Testis (tissue), 3 donors: Measurements from ENCODE around the gene ASCL1. TPM values are rescaled to one million over a fixed set of nuclear protein-coding genes. Genes with fewer than 3 reads are reported as not detected.

Source experiments
- DNase-seq: peaks from one replicate; pipeline ENCODE4 v3.0.0-alpha.2; 2019
- H3K27ac ChIP-seq, 2 donors: fragments of 200-600 bp; sonication (generic); one replicate each; pipeline ENCODE4 v1.5.1; 2019
- H3K27me3 ChIP-seq: fragments of 200-600 bp; sonication (generic); one replicate; pipeline ENCODE4 v1.5.1; 2019
- H3K36me3 ChIP-seq: fragments of 200-600 bp; sonication (generic); one replicate; pipeline ENCODE4 v1.5.1; 2017; ENCODE audit warnings: low read depth; ENCODE audit errors: missing control alignments
- H3K4me1 ChIP-seq: fragments of 200-600 bp; sonication (generic); one replicate; pipeline ENCODE4 v1.5.1; 2019
- H3K4me3 ChIP-seq, 2 donors: fragments of 200-600 bp; sonication (generic); one replicate each; pipeline ENCODE4 v1.5.1; 2017 to 2019
- H3K9me3 ChIP-seq: fragments of 200-600 bp; sonication (generic); one replicate; pipeline ENCODE4 v1.5.1; 2017
- POLR2A ChIP-seq: fragments of 450-650 bp; IDR thresholded peaks from one replicate; pipeline ENCODE4 v1.6.1; 2017; ENCODE audit warnings: antibody characterized with exemption, mild to moderate bottlenecking, moderate library complexity
- WGBS, 2 donors: methylation state at CpG; one replicate each; pipeline ENCODE4 v1.1.5; 2018; 5-methylcytosine and 5-hydroxymethylcytosine counted together
- intact Hi-C: fragments of 100-400 bp; cut with DNase I; formaldehyde crosslinking; loops from one replicate; pipeline ENCODE4 v1.15.1; 2023; ENCODE audit warnings: low total_unique reads
- polyA plus RNA-seq: library from polyadenylated mRNA; stranded (reverse); fragments of 350-450 nt; fragmentation: Illumina TruSeq; extraction: RNeasy Lipid Tissue Mini Kit (QIAGEN cat#74804); gene quantifications from one replicate; pipeline ENCODE4 v1.2.3, GENCODE V29; 2014; ENCODE audit warnings: low read depth, low replicate concordance; ENCODE audit not compliant: insufficient read depth
- total RNA-seq, 2 donors: library from RNA; depleted of rRNA; stranded (reverse); fragments of >200 nt; gene quantifications; one replicate each; pipeline ENCODE4 v1.2.3, GENCODE V29; 2016
- TF ChIP-seq, protein P1 (sequence below), 3 experiments: fragments of 450-650 bp in 2 of 3; fragments of 200-600 bp in 1 of 3; sonication (generic) in 1 of 3; IDR thresholded peaks; one replicate each; pipeline ENCODE4 v1.5.1; 2016 to 2019; ENCODE audit warnings: antibody characterized with exemption in 3 of 3, mild to moderate bottlenecking in 2 of 3, moderate library complexity in 1 of 3

Gene ASCL1
- total and polyA plus RNA-seq, 3 donors from 2014 or later: 0.25 to 0.71 (median 0.33) TPM

DNA sequence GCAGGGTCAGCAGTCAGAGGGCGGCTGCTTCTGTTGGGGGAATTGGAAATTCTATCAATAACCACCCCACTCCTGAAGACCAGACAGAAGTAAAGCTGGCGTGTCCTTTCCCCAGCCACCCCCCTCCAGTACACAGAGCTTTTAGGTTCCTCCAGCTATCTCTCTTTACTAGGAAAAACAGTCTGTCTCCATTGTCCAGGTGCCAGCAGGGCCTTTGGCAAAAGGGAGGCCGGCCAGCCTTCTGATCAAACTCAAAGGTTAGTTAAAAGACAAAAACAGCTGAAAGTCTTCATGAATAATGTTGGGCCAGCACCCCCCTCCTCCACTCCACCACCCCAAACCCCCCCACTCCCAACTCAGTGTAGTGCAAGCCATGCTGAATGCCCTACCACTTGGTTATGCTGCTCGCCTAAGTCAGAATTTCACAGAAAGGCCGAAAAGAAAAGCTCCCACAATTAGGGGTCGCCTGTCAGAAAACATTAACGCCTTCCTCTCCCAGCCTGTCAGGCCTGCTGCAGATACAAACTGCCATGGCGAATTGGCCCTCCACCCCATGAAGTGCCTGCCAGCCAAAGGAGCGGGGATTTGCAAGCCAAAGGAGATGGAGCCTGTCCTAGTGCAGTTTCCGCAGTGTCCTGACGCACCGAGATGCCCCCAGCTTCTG is 8.9 kb downstream of the ASCL1 start:
- no peak overlapping the region for H3K27ac ChIP-seq
- intact Hi-C loops: no loop called here
- 36 to 53% methylated on average over 10 to 12 of the region's 12 CpGs for WGBS, 2 donors

DNA sequence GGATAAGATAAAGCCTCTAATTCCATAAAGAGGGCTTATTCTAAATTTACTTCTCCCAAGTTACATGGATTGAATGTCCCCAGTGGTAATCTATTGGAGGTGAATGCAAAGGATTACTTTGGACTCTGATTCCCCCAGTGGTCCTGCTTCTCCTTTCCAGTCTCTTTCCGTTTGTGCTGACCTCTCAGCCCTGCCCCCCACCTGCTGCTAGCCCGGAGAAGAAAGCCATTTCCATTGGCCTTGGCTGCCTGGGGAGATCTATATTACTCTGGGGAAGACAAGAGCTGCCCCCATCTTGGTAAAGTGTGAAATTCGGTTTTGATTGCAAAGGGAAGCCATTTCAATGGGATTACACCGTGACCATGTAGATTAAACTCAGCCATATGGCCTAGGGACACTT is 13.3 kb downstream of the ASCL1 start:
- TF ChIP-seq, protein P1, sequence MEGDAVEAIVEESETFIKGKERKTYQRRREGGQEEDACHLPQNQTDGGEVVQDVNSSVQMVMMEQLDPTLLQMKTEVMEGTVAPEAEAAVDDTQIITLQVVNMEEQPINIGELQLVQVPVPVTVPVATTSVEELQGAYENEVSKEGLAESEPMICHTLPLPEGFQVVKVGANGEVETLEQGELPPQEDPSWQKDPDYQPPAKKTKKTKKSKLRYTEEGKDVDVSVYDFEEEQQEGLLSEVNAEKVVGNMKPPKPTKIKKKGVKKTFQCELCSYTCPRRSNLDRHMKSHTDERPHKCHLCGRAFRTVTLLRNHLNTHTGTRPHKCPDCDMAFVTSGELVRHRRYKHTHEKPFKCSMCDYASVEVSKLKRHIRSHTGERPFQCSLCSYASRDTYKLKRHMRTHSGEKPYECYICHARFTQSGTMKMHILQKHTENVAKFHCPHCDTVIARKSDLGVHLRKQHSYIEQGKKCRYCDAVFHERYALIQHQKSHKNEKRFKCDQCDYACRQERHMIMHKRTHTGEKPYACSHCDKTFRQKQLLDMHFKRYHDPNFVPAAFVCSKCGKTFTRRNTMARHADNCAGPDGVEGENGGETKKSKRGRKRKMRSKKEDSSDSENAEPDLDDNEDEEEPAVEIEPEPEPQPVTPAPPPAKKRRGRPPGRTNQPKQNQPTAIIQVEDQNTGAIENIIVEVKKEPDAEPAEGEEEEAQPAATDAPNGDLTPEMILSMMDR (IDR thresholded peaks at IDR 0.05): no peak
- TF ChIP-seq POLR2A: no peak
- Histone ChIP-seq H3K27ac (no peak overlapping the region), H3K27me3 (no peaks in the 10 kb centered on the region), H3K9me3 (no peaks in the 10 kb centered on the region), H3K4me3 (no peak overlapping the region), H3K36me3 (no peaks in the 10 kb centered on the region), H3K4me1 (no peaks in the 10 kb centered on the region)
- 25 to 30% methylated on average over 4 of the region's 4 CpGs for WGBS, 2 donors
- no peak for DNase-seq
- intact Hi-C loops: no loop called here

More for the DNA sequence above, 8.9 kb downstream of the ASCL1 start:
- Histone ChIP-seq H3K9me3 (no peaks in the 10 kb centered on the region), H3K36me3 (no peaks in the 10 kb centered on the region), H3K27me3 (no peaks in the 10 kb centered on the region), H3K4me3 (no peak overlapping the region), H3K4me1 (peaks cover 6% of the 10 kb centered on the region)
- no peak for TF ChIP-seq POLR2A
- TF ChIP-seq, protein P1 (IDR thresholded peaks at IDR 0.05): no peak
- no peak for DNase-seq

DNA sequence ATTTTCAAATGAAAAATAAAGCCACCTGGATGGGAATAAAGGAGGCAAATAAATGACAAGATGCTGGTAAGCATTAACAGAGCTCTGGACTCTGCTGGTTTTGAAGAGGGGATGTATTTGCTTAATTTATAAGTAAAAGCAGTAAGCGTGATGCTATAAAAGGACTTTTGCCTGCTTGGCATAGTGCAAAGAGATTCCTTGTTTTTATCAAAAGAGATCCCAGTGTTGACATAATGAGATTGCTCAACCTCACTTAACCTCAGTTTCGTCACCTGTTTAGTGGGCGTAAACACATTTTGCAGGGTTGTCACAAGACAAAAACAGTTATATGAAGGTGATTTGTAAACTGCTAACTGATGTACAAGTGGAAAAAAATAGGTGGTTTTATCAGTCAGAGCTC is 13.8 kb downstream of the ASCL1 start:
- Histone ChIP-seq H3K4me1 (no peaks in the 10 kb centered on the region), H3K27me3 (no peaks in the 10 kb centered on the region), H3K9me3 (no peaks in the 10 kb centered on the region), H3K4me3 (no peak overlapping the region), H3K27ac (no peak overlapping the region), H3K36me3 (no peaks in the 10 kb centered on the region)
- intact Hi-C loops: no loop called here
- DNase-seq: no peak
- TF ChIP-seq, protein P1 (IDR thresholded peaks at IDR 0.05): no peak
- TF ChIP-seq POLR2A: no peak
- WGBS, 2 donors: 83 to 91% methylated on average over 3 of the region's 3 CpGs

DNA sequence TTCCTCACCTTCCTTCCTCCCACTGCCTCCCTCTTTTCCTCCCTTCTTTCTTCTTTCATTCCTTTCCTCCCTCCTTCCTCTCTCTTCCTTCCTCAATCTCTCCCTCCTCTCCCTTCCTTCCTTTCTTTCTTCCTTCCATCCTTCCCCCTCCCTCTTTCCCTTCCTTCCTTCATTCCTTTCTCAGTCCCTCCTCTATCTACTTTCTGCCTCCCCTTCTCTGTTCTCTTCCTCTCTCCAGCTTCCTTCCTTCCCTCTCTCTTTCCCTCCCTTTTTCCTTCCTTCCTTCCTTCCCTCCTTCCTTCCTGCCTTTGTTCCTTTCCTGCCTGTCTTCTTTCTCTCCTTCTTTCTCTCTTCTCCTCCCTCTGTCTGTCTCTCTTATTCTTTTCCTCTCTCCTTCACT is 16.1 kb downstream of the ASCL1 start:
- no peak for DNase-seq
- H3K4me3 ChIP-seq: no peak overlapping the region
- no peaks in the 10 kb centered on the region for H3K9me3 ChIP-seq
- no peaks in the 10 kb centered on the region for H3K27me3 ChIP-seq
- no peak overlapping the region for H3K27ac ChIP-seq
- H3K4me1 ChIP-seq: no peaks in the 10 kb centered on the region
- intact Hi-C loops: no loop called here
- no peaks in the 10 kb centered on the region for H3K36me3 ChIP-seq
- no peak for TF ChIP-seq POLR2A
- TF ChIP-seq, protein P1 (IDR thresholded peaks at IDR 0.05): no peak
